ENCODE measurements around the gene COX19.

Gene COX19, protein sequence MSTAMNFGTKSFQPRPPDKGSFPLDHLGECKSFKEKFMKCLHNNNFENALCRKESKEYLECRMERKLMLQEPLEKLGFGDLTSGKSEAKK

DNA sequence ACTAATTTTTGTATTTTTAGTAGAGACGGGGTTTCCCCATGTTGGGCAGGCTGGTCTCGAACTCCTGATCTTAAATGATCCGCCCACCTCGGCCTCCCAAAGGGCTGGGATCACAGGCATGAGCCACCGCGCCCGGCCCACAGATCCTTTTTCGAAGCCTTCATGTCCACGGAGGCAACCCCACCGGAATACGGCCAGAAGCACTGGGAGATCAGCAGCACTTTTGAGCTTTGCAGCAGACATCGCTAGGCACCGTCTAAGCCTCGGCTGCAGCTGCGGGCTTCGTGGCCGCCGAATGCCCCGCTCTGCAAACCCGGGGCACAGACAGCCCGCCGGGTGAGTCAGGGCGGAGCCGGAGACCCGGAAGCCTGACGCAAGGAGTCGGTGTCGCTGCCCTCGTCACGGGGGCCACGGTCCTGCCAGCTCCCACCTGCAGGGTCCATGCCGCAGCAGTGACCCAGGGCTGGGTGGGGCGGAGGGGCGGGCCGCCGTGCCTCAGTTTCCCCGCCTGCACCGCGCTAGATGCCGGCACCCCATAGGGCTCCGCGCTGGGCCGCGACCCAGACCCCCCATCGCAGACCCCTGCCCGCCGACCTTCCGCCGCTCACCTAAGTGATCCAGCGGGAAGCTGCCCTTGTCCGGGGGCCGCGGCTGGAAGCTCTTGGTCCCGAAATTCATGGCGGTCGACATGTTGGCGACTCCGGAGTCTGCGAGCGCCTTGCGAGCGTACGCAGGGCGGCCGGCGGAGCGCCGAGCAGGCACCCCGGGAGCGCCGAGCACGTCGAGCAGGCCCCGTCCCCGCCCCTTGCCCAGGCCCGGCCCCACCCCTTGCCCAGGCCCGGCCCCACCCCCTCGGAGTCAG is at the start of gene COX19:
Gene COX19 (minus strand): TSS at position 730 of the 862 bp plus-strand sequence. CDS start 40 bp downstream, at position 690.
- Histone ChIP-seq H3K4me1 (ENCODE audit: control insufficient read depth, insufficient read depth, low read length) (no peaks in the 10 kb centered on the region), H3K36me3 (ENCODE audit: control insufficient read depth, insufficient read depth, low read length) (peaks cover 23% of the 10 kb centered on the region), H3K27me3 (ENCODE audit: control insufficient read depth, insufficient read depth, low read length) (no peaks in the 10 kb centered on the region), H3K27ac (ENCODE audit: low read depth, low read length) (peak within 1 kb of the TSS; percentile 89), H3K9ac (ENCODE audit: low read depth, low read length) (peak within 1 kb of the TSS; percentile 83), H3K4me3 (ENCODE audit: low read depth, low read length) (peak within 1 kb of the TSS; percentile 93), H3K9me3 (ENCODE audit: control insufficient read depth, insufficient read depth, low read length) (no peaks in the 10 kb centered on the region)

DNA sequence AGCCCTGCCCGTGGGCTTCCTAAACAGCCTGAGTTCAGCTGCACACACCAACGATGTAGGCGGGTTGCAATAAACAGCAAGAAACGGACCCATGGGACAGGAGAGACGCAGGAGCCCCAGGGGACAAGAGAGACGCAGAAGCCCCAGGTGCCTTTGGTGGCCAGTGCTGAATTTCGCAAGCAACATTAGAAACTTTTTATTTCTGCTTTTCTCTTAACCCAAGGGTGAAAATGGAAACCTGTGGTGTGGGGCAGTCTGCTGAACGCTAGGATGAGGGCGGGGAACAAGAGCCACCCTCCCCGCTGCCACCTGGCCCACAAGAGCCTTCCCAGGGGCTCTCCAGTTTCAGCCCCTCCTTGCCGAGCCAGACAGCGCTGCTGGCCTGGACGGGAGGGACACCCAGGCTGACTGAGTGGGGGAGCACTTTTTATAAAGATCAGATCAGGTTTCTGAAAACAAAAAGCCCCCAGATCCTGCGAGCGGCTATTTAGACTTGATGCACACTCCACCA is 49.0 kb upstream of the COX19 start:
- Histone ChIP-seq H3K27me3 (ENCODE audit: control insufficient read depth, insufficient read depth, low read length) (no peaks in the 10 kb centered on the region), H3K9ac (ENCODE audit: low read depth, low read length) (no peak overlapping the region), H3K4me1 (ENCODE audit: control insufficient read depth, insufficient read depth, low read length) (no peaks in the 10 kb centered on the region), H3K36me3 (ENCODE audit: control insufficient read depth, insufficient read depth, low read length) (peaks cover 12% of the 10 kb centered on the region; the same call in 1 of the 2 replicates), H3K4me3 (ENCODE audit: low read depth, low read length) (no peak overlapping the region), H3K9me3 (ENCODE audit: control insufficient read depth, insufficient read depth, low read length) (no peaks in the 10 kb centered on the region), H3K27ac (ENCODE audit: low read depth, low read length) (no peak overlapping the region)

DNA sequence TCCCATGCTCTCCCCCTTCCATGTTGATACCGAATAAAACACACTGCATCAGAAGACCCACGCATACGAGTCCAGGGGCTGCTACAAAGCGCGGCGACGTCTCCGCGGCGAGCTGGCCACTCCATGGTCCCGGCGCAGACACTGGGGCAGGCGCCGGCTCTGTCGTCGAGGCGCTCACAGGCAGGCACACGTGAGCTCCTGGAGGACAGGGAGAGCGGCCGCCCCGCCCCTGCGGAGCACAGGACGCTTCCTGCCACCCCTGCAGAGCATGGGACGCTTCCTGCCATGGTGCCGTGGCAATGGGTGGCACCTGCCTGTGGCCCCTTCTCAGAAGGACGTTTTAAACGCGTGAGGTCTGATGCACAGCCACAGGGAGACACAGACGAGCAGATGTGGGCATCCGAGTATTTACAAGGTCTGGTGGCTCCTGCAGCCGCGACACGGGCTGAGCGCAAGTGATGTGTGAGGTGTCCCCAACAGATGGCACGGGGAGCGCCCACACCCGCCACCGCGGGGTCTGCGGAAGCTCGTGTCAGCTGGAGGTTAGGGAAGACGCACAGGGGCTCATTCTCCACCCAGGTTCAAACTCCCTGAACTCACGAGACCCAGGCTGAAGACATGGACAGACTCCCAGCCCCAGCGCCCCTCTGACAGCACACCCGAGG is 47.6 kb upstream of the COX19 start:
- H3K9me3 ChIP-seq (ENCODE audit: control insufficient read depth, insufficient read depth, low read length): no peaks in the 10 kb centered on the region
- no peaks in the 10 kb centered on the region for H3K27me3 ChIP-seq (ENCODE audit: control insufficient read depth, insufficient read depth, low read length)
- H3K4me1 ChIP-seq (ENCODE audit: control insufficient read depth, insufficient read depth, low read length): no peaks in the 10 kb centered on the region
- peaks cover 12% of the 10 kb centered on the region; the same call in 1 of the 2 replicates for H3K36me3 ChIP-seq (ENCODE audit: control insufficient read depth, insufficient read depth, low read length)
- H3K9ac ChIP-seq (ENCODE audit: low read depth, low read length): no peak overlapping the region
- no peak overlapping the region for H3K4me3 ChIP-seq (ENCODE audit: low read depth, low read length)
- no peak overlapping the region for H3K27ac ChIP-seq (ENCODE audit: low read depth, low read length)

DNA sequence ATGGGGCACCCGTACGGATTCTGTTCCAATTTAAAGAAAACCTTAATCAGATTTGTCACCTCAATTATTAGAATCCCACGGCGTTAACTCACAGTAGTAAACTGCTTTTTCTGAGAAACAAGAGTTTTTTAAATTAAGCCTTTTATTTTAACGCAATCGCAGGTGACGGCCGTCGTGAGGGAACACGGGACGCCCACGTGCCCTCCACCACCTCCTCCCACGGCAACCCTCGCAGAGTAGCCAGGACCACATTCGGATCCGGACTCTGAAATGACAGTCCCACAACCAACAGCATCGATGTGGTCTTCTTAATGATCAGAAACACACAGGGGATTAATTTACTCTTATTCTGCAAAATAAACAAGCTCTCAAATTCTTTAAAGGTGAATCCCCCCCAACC is 47.0 kb upstream of the COX19 start:
- Histone ChIP-seq H3K27ac (ENCODE audit: low read depth, low read length) (no peak overlapping the region), H3K4me3 (ENCODE audit: low read depth, low read length) (no peak overlapping the region), H3K4me1 (ENCODE audit: control insufficient read depth, insufficient read depth, low read length) (no peaks in the 10 kb centered on the region), H3K9me3 (ENCODE audit: control insufficient read depth, insufficient read depth, low read length) (no peaks in the 10 kb centered on the region), H3K27me3 (ENCODE audit: control insufficient read depth, insufficient read depth, low read length) (no peaks in the 10 kb centered on the region), H3K9ac (ENCODE audit: low read depth, low read length) (no peak overlapping the region), H3K36me3 (ENCODE audit: control insufficient read depth, insufficient read depth, low read length) (peaks cover 12% of the 10 kb centered on the region; the same call in 1 of the 2 replicates)

DNA sequence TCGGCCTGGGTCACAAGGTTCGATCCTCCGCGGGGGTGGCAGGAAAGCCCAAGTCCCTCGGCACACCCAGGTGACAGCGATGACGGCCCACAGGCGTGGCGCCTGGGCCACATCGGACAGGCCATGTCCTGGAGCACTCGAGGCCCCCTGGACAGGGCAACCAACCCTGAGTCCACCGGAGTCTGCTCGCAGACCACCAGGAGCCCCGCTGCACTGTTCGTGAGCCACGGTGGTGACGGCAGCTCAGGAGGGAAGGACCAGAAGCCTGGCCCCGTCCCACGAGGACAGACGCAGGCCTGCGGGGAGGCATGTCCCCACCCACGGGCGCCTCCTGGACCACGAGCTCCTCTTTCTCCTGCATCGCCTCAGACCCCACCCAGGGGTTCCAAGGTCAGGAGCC is 46.6 kb upstream of the COX19 start:
- Histone ChIP-seq H3K36me3 (ENCODE audit: control insufficient read depth, insufficient read depth, low read length) (peaks cover 12% of the 10 kb centered on the region; the same call in 1 of the 2 replicates), H3K9ac (ENCODE audit: low read depth, low read length) (no peak overlapping the region), H3K4me1 (ENCODE audit: control insufficient read depth, insufficient read depth, low read length) (no peaks in the 10 kb centered on the region), H3K4me3 (ENCODE audit: low read depth, low read length) (no peak overlapping the region), H3K9me3 (ENCODE audit: control insufficient read depth, insufficient read depth, low read length) (no peaks in the 10 kb centered on the region), H3K27me3 (ENCODE audit: control insufficient read depth, insufficient read depth, low read length) (no peaks in the 10 kb centered on the region), H3K27ac (ENCODE audit: low read depth, low read length) (no peak overlapping the region)

DNA sequence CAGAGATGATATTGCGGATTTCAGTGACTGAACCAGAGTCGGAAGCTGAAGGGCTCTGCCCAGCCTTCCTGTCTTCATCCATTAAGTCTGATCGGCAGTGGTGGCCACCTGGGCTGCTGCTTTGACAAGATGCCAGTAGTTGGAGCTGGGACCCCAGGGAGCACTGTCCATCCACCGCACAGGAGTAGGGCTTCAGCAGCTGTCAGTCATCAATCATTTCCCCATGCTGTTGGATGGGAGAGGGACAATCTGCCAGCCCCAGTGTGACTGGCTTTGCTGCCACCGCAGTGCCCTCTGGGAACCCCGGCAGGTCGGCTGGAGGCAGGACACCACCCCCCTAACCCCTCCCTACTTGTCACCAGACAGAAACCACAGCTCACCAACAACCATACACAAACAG is 46.0 kb upstream of the COX19 start:
- no peaks in the 10 kb centered on the region for H3K4me1 ChIP-seq (ENCODE audit: control insufficient read depth, insufficient read depth, low read length)
- no peak overlapping the region for H3K4me3 ChIP-seq (ENCODE audit: low read depth, low read length)
- no peaks in the 10 kb centered on the region for H3K9me3 ChIP-seq (ENCODE audit: control insufficient read depth, insufficient read depth, low read length)
- no peak overlapping the region for H3K27ac ChIP-seq (ENCODE audit: low read depth, low read length)
- H3K27me3 ChIP-seq (ENCODE audit: control insufficient read depth, insufficient read depth, low read length): no peaks in the 10 kb centered on the region
- H3K36me3 ChIP-seq (ENCODE audit: control insufficient read depth, insufficient read depth, low read length): peaks cover 9% of the 10 kb centered on the region; the same call in 1 of the 2 replicates
- H3K9ac ChIP-seq (ENCODE audit: low read depth, low read length): no peak overlapping the region

DNA sequence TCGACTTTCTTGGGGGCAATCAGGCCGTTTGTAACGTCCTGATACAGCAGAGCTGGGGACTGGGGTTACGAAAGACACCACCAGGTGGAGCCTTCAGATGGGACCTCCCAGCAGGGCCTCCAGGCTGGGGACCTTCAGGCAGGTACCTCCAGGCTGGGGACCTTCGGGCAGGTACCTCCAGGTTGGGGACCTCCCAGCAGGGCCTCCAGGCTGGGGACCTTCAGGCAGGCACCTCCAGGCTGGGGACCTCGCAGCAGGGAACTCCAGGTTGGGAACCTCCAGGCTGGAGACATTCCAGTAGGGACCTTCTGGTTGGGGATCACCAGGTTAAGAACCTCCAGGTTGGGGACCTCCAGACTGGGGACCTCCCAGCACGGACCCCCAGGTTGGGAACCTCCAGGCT is 45.5 kb upstream of the COX19 start:
- no peaks in the 10 kb centered on the region for H3K9me3 ChIP-seq (ENCODE audit: control insufficient read depth, insufficient read depth, low read length)
- no peaks in the 10 kb centered on the region for H3K27me3 ChIP-seq (ENCODE audit: control insufficient read depth, insufficient read depth, low read length)
- H3K27ac ChIP-seq (ENCODE audit: low read depth, low read length): no peak overlapping the region
- H3K36me3 ChIP-seq (ENCODE audit: control insufficient read depth, insufficient read depth, low read length): peaks cover 7% of the 10 kb centered on the region; the same call in 1 of the 2 replicates
- no peak overlapping the region for H3K4me3 ChIP-seq (ENCODE audit: low read depth, low read length)
- no peak overlapping the region for H3K9ac ChIP-seq (ENCODE audit: low read depth, low read length)
- H3K4me1 ChIP-seq (ENCODE audit: control insufficient read depth, insufficient read depth, low read length): no peaks in the 10 kb centered on the region

DNA sequence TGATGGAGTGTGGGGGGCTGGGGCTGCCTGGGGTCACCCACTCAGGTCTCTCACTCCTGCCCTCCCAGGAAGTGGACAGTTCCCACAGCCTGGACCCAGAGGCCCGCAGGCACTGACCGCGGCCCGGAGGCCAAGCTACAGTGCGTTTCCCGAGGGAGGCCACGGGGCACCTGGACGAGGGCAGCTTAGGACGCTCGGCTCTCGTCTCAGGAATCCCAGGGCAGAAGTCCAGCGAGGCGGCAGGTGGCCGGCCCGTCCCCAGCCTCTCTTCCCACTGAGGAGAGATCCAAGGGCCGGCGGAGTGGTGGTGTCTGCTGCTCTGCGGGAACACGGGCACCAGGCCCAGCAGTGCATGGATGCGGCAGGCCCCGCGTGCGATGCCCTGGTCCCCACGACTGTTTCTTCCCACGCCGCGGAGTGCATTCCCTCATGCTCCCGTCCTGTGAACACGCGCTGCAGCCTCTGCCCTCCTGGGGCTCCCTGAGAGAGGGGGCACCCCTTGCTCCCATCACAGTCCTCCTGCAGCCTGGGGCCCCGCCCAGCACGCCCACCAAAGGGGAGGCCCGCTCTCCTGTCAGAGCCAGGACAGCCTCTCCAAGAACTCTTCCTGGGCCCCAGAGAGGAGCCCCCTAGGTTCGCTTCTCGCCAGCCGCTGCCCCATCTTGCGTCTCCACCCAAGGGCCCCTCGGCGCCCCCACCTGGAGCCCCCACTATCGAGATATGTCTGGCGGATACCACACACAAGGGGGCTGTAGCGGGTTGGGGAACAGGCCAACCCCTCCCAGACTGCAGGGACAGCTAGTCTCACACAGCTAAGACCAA is 44.7 kb upstream of the COX19 start:
- H3K4me3 ChIP-seq (ENCODE audit: low read depth, low read length): no peak overlapping the region
- no peaks in the 10 kb centered on the region for H3K27me3 ChIP-seq (ENCODE audit: control insufficient read depth, insufficient read depth, low read length)
- H3K9ac ChIP-seq (ENCODE audit: low read depth, low read length): no peak overlapping the region
- H3K36me3 ChIP-seq (ENCODE audit: control insufficient read depth, insufficient read depth, low read length): no peaks in the 10 kb centered on the region
- H3K4me1 ChIP-seq (ENCODE audit: control insufficient read depth, insufficient read depth, low read length): no peaks in the 10 kb centered on the region
- no peak overlapping the region for H3K27ac ChIP-seq (ENCODE audit: low read depth, low read length)
- no peaks in the 10 kb centered on the region for H3K9me3 ChIP-seq (ENCODE audit: control insufficient read depth, insufficient read depth, low read length)

DNA sequence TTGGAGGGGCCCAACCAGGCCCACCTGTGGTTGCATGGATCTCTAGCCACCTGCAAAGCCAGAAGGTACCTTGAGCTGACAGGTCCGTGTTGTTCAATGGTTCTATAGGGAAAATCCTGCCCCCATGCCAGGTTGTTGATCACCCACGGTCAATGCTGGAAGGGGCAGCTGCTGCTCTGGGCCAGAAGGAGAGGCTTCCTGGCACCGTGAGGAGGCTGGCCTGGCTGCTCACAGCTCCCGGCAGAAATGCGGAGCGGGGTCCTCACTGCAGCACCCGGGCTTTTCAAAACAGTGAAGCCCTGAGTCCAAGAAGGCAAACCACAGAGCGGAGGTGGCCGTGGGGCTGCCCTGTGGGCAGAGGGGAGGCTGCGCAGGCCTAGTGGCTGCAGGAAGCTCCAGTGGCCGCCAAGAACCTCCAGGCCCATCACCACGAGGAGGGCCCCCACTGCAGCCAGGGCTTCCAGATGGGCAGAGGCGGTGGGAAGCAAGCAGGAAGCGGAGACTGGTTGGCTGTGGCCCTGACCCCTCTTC is 44.0 kb upstream of the COX19 start:
- no peak overlapping the region for H3K4me3 ChIP-seq (ENCODE audit: low read depth, low read length)
- H3K9ac ChIP-seq (ENCODE audit: low read depth, low read length): no peak overlapping the region
- H3K36me3 ChIP-seq (ENCODE audit: control insufficient read depth, insufficient read depth, low read length): no peaks in the 10 kb centered on the region
- H3K4me1 ChIP-seq (ENCODE audit: control insufficient read depth, insufficient read depth, low read length): no peaks in the 10 kb centered on the region
- H3K27ac ChIP-seq (ENCODE audit: low read depth, low read length): no peak overlapping the region
- no peaks in the 10 kb centered on the region for H3K9me3 ChIP-seq (ENCODE audit: control insufficient read depth, insufficient read depth, low read length)
- H3K27me3 ChIP-seq (ENCODE audit: control insufficient read depth, insufficient read depth, low read length): no peaks in the 10 kb centered on the region

DNA sequence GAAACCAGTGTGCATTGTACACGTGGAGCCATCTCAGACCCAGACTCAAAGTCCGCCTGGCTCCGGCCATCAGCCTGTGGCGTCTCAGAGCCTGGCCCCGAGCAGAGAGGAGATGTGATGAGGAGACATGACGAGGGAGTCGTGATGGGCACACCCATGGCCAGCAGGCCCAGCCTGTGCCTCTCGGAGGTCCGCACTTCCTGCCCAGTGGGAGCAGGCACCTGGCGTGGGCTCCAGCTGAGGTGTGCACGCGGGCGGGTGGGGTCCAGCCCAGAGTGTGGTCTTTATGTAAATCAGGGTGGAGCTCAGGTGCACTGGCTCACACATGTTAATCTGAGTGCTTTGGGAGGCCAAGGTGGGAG is 43.0 kb upstream of the COX19 start:
- H3K9ac ChIP-seq (ENCODE audit: low read depth, low read length): no peak overlapping the region
- no peak overlapping the region for H3K4me3 ChIP-seq (ENCODE audit: low read depth, low read length)
- no peaks in the 10 kb centered on the region for H3K4me1 ChIP-seq (ENCODE audit: control insufficient read depth, insufficient read depth, low read length)
- no peak overlapping the region for H3K27ac ChIP-seq (ENCODE audit: low read depth, low read length)
- no peaks in the 10 kb centered on the region for H3K9me3 ChIP-seq (ENCODE audit: control insufficient read depth, insufficient read depth, low read length)
- no peaks in the 10 kb centered on the region for H3K36me3 ChIP-seq (ENCODE audit: control insufficient read depth, insufficient read depth, low read length)
- no peaks in the 10 kb centered on the region for H3K27me3 ChIP-seq (ENCODE audit: control insufficient read depth, insufficient read depth, low read length)

All from HUES48 (cell line).